Nephron (organoid): Measurements from ENCODE around the gene GLRX3.

Source experiments
- H3K27ac Mint-ChIP-seq, 3 experiments: 2 replicates each; pipeline ENCODE4 v1.8.0; 2020; ENCODE audit warnings: mixed read lengths in 3 of 3, mild to moderate bottlenecking in 2 of 3, moderate library complexity in 1 of 3
- H3K27me3 Mint-ChIP-seq: 2 replicates; pipeline ENCODE4 v1.8.0; 2021; ENCODE audit warnings: low read depth, mild to moderate bottlenecking, moderate library complexity, mixed read lengths
- H3K36me3 Mint-ChIP-seq: 2 replicates; pipeline ENCODE4 v1.8.0; 2020; ENCODE audit warnings: low read depth, mixed read lengths
- H3K4me1 Mint-ChIP-seq: 2 replicates; pipeline ENCODE4 v1.8.0; 2020; ENCODE audit warnings: mixed read lengths
- H3K4me3 Mint-ChIP-seq, 3 experiments: 2 replicates each; pipeline ENCODE4 v1.8.0; 2020; ENCODE audit warnings: mild to moderate bottlenecking in 3 of 3, mixed read lengths in 3 of 3, moderate library complexity in 2 of 3
- H3K9me3 Mint-ChIP-seq: 2 replicates; pipeline ENCODE4 v1.8.0; 2020; ENCODE audit warnings: mixed read lengths
- CTCF ChIP-seq, 3 experiments: fragments of 200-600 bp; sonication (generic); IDR thresholded peaks; one replicate each; pipeline ENCODE4 v1.5.0; 2021; ENCODE audit warnings: antibody characterized with exemption in 3 of 3; ENCODE audit not compliant: unreplicated experiment in 3 of 3

The GLRX3 gene

GRCh38 chr10:130141878-130142277, 5.7 kb downstream of the GLRX3 start:
- H3K4me3 Mint-ChIP-seq: no peak overlapping the region
- H3K36me3 Mint-ChIP-seq: peaks cover 39% of the 10 kb centered on the region
- H3K27ac Mint-ChIP-seq: no peak overlapping the region
- no peaks in the 10 kb centered on the region for H3K9me3 Mint-ChIP-seq
- H3K4me1 Mint-ChIP-seq: peaks cover 37% of the 10 kb centered on the region
- no peak for TF ChIP-seq CTCF (IDR thresholded peaks at IDR 0.05; ENCODE audit: unreplicated experiment in 3 of 3)
- no peaks in the 10 kb centered on the region for H3K27me3 Mint-ChIP-seq

GRCh38 chr10:130146042-130146441, 9.9 kb downstream of the GLRX3 start:
- no peak overlapping the region for H3K4me3 Mint-ChIP-seq
- H3K9me3 Mint-ChIP-seq: no peaks in the 10 kb centered on the region
- no peak overlapping the region for H3K27ac Mint-ChIP-seq
- no peaks in the 10 kb centered on the region for H3K27me3 Mint-ChIP-seq
- no peak for TF ChIP-seq CTCF (IDR thresholded peaks at IDR 0.05; ENCODE audit: unreplicated experiment in 3 of 3)
- peaks cover 19% of the 10 kb centered on the region for H3K4me1 Mint-ChIP-seq
- peaks cover 55% of the 10 kb centered on the region for H3K36me3 Mint-ChIP-seq

GRCh38 chr10:130159192-130159794, 23.1 kb downstream of the GLRX3 start:
- Mint-ChIP-seq H3K27me3 (no peaks in the 10 kb centered on the region), H3K27ac (no peak overlapping the region), H3K36me3 (peaks cover 48% of the 10 kb centered on the region), H3K4me1 (peaks cover 8% of the 10 kb centered on the region), H3K9me3 (no peaks in the 10 kb centered on the region), H3K4me3 (no peak overlapping the region)
- TF ChIP-seq CTCF (IDR thresholded peaks at IDR 0.05; ENCODE audit: unreplicated experiment in 3 of 3): no peak

- Mint-ChIP-seq H3K36me3 (peaks cover 45% of the 10 kb centered on the region), H3K27me3 (no peaks in the 10 kb centered on the region), H3K4me3 (no peak overlapping the region), H3K27ac (no peak overlapping the region), H3K4me1 (peaks cover 8% of the 10 kb centered on the region), H3K9me3 (no peaks in the 10 kb centered on the region)
- no peak for TF ChIP-seq CTCF (IDR thresholded peaks at IDR 0.05; ENCODE audit: unreplicated experiment in 3 of 3)
Observed at GRCh38 chr10:130160775-130161174, 24.6 kb downstream of the GLRX3 start.

- no peak overlapping the region for H3K27ac Mint-ChIP-seq
- no peak for TF ChIP-seq CTCF (IDR thresholded peaks at IDR 0.05; ENCODE audit: unreplicated experiment in 3 of 3)
- no peaks in the 10 kb centered on the region for H3K9me3 Mint-ChIP-seq
- no peak overlapping the region for H3K4me3 Mint-ChIP-seq
- H3K36me3 Mint-ChIP-seq: peaks cover 47% of the 10 kb centered on the region
- H3K4me1 Mint-ChIP-seq: peaks cover 7% of the 10 kb centered on the region
- no peaks in the 10 kb centered on the region for H3K27me3 Mint-ChIP-seq
Observed at GRCh38 chr10:130161331-130161730, 25.1 kb downstream of the GLRX3 start.

- no peak for TF ChIP-seq CTCF (IDR thresholded peaks at IDR 0.05; ENCODE audit: unreplicated experiment in 3 of 3)
- peaks cover 64% of the 10 kb centered on the region for H3K36me3 Mint-ChIP-seq
- H3K27ac Mint-ChIP-seq: no peak overlapping the region
- H3K4me3 Mint-ChIP-seq: no peak overlapping the region
- H3K9me3 Mint-ChIP-seq: no peaks in the 10 kb centered on the region
- no peaks in the 10 kb centered on the region for H3K27me3 Mint-ChIP-seq
- H3K4me1 Mint-ChIP-seq: no peaks in the 10 kb centered on the region
Observed at GRCh38 chr10:130167193-130167592, 31.0 kb downstream of the GLRX3 start.
